ENCODE measurements around the gene WNT4. TPM values are rescaled to one million over a fixed set of nuclear protein-coding genes. Genes with fewer than 3 reads are reported as not detected.

The WNT4 gene
- total RNA-seq, 1 experiment from 2014 or later, result 1.5 TPM

DNA sequence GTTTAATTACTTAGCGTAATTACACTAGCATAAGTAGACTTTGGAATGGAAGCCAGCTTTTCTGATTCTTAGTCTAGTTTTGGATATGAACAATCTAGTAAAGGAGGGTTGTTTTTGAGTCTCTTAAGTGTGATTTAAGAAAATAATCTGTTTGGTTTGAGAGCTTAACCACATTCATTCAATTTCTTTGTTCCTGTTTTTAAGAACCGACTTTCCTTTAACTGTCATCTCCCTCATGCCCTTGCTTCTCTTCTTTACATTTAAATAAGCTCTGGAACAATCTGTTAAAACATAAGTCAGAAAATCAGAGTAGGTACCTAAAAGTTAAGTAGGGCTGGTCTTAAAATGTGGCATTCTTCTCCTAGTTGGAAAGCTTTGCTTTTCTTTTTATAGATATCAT, 62.7 kb downstream of the WNT4 start:
- ChIA-PET RAD21 (ENCODE audit: low non-redundant PET in 1 of 2, low total read pairs in 2 of 2, uncharacterized antibody in 2 of 2, unreplicated experiment in 2 of 2) (no interaction called here), CTCF (no interaction called here), POLR2A (interaction anchor here (0.9 kb wide), 1 partner anchor 25 kb away, joined by 3 read pairs; no protein-coding TSS in a partner anchor)
- H3K27me3 ChIP-seq (ENCODE audit: insufficient read depth, low read length), result no peaks in the 10 kb centered on the region
- intact Hi-C loops (cut with micrococcal nuclease), result no loop called here
- no peaks in the 10 kb centered on the region for H3K4me1 ChIP-seq (ENCODE audit: control insufficient read depth in 1 of 2, insufficient read depth in 2 of 2, low read length in 2 of 2)
- H3K4me3 ChIP-seq (replicated peaks in 1 of 2; ENCODE audit: low read depth in 1 of 2, low read length in 2 of 2), result no peak overlapping the region
- H3K9me3 ChIP-seq (ENCODE audit: control insufficient read depth in 1 of 2, insufficient read depth in 1 of 2, low read depth in 1 of 2, low read length in 2 of 2), result no peaks in the 10 kb centered on the region
- DNase-seq (ENCODE audit: low read depth, low spot score), result no peak
- peaks cover 100% of the 10 kb centered on the region for H3K79me2 ChIP-seq (ENCODE audit: insufficient read depth, low read length)
- H3K9ac ChIP-seq (ENCODE audit: low read length), result no peak overlapping the region
- H3K9me2 ChIP-seq (ENCODE audit: insufficient read depth), result no peaks in the 10 kb centered on the region
- peaks cover 19% of the 10 kb centered on the region for H4K20me1 ChIP-seq (ENCODE audit: insufficient read depth)
- H3K4me2 ChIP-seq (ENCODE audit: low read length), result no peak overlapping the region
- TF ChIP-seq TCF7L2 (IDR thresholded peaks at IDR 0.05; ENCODE audit: borderline replicate concordance, extremely low read depth, insufficient read depth, insufficient read length) (no peak), ELF1 (IDR thresholded peaks at IDR 0.05; ENCODE audit: borderline replicate concordance, low read depth) (no peak), SIN3A (IDR thresholded peaks at IDR 0.05; ENCODE audit: low read depth) (no peak), POLR2A (IDR thresholded peaks at IDR 0.05; ENCODE audit: borderline replicate concordance, extremely low read depth, insufficient read depth, insufficient read length) (no peak), SRF (IDR thresholded peaks at IDR 0.05; ENCODE audit: low read depth) (no peak), JUND (IDR thresholded peaks at IDR 0.05) (no peak), CEBPB (IDR thresholded peaks at IDR 0.05; ENCODE audit: low read depth) (no peak), CBX3 (IDR thresholded peaks at IDR 0.05; ENCODE audit: low read depth) (no peak), POLR2AphosphoS5 (IDR thresholded peaks at IDR 0.05; ENCODE audit: low read depth, low read length) (no peak), YY1 (IDR thresholded peaks at IDR 0.05; ENCODE audit: extremely low read depth, insufficient replicate concordance, low read depth, low read length) (no peak)
- TF ChIP-seq, protein P1, sequence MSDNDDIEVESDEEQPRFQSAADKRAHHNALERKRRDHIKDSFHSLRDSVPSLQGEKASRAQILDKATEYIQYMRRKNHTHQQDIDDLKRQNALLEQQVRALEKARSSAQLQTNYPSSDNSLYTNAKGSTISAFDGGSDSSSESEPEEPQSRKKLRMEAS (IDR thresholded peaks at IDR 0.05), result no peak
- TF ChIP-seq, protein P2, sequence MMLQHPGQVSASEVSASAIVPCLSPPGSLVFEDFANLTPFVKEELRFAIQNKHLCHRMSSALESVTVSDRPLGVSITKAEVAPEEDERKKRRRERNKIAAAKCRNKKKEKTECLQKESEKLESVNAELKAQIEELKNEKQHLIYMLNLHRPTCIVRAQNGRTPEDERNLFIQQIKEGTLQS (IDR thresholded peaks at IDR 0.05), result no peak
- TF ChIP-seq, protein P3, sequence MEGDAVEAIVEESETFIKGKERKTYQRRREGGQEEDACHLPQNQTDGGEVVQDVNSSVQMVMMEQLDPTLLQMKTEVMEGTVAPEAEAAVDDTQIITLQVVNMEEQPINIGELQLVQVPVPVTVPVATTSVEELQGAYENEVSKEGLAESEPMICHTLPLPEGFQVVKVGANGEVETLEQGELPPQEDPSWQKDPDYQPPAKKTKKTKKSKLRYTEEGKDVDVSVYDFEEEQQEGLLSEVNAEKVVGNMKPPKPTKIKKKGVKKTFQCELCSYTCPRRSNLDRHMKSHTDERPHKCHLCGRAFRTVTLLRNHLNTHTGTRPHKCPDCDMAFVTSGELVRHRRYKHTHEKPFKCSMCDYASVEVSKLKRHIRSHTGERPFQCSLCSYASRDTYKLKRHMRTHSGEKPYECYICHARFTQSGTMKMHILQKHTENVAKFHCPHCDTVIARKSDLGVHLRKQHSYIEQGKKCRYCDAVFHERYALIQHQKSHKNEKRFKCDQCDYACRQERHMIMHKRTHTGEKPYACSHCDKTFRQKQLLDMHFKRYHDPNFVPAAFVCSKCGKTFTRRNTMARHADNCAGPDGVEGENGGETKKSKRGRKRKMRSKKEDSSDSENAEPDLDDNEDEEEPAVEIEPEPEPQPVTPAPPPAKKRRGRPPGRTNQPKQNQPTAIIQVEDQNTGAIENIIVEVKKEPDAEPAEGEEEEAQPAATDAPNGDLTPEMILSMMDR (IDR thresholded peaks at IDR 0.05 in 2 of 3, conservative IDR thresholded peaks at IDR 0.05 in 1 of 3; ENCODE audit: borderline replicate concordance in 1 of 3, insufficient read depth in 1 of 3, low read depth in 2 of 3, low read length in 2 of 3), result no peak
- no TSS peak for BruUV-seq (replicated peaks)
- no peak for ATAC-seq
- no peak overlapping the region for H3K27ac ChIP-seq (ENCODE audit: low read depth, low read length)
- no peak overlapping the region for H2AFZ ChIP-seq (ENCODE audit: low read depth, low read length, poor library complexity, severe bottlenecking)
- H3K36me3 ChIP-seq (ENCODE audit: control insufficient read depth in 1 of 2, insufficient read depth in 2 of 2, low read length in 2 of 2), result peaks cover 21 to 31% of the 10 kb centered on the region in 2 experiments

Measured in HCT116 (cell line).